Prostate gland (tissue), 2 donors: ENCODE results near the gene MT1B. TPM values are rescaled to one million over a fixed set of nuclear protein-coding genes. Genes with fewer than 3 reads are reported as not detected.
A peak's percentile ranks its signal among the peaks of the same experiment; 100 is the strongest.
"Not testable (repeated sequence)": the region's sequence is repeated elsewhere in the genome, so short reads cannot be mapped to it uniquely, and the experiment has no call there.

Experiments
- DNase-seq: peaks from one replicate; pipeline ENCODE4 v3.0.0-alpha.2; 2019; ENCODE audit warnings: low spot score
- H3K27ac ChIP-seq, 2 donors: fragments of 200-600 bp; sonication (generic); 2 replicates each; pipeline ENCODE4 v1.5.1; 2017 to 2019
- H3K27me3 ChIP-seq: fragments of 200-600 bp; sonication (generic); replicated peaks from 2 replicates; pipeline ENCODE4 v1.5.1; 2019; ENCODE audit not compliant: insufficient read depth
- H3K36me3 ChIP-seq, 2 donors: fragments of 200-600 bp; sonication (generic); 1 replicate in 1 of 2; 2 replicates in 1 of 2; pipeline versions ENCODE4 v1.5.1 to v1.8.1; 2017 to 2019
- H3K4me1 ChIP-seq: fragments of 200-600 bp; sonication (generic); replicated peaks from 2 replicates; pipeline ENCODE4 v1.5.1; 2019
- H3K4me3 ChIP-seq, 2 donors: fragments of 200-600 bp; sonication (generic); 2 replicates each; pipeline ENCODE4 v1.5.1; 2017 to 2019
- H3K9me3 ChIP-seq: fragments of 200-600 bp; sonication (generic); 2 replicates; pipeline ENCODE4 v1.5.1; 2017
- POLR2A ChIP-seq: fragments of 450-650 bp; IDR thresholded peaks from one replicate; pipeline ENCODE4 v1.6.1; 2016; ENCODE audit warnings: antibody characterized with exemption, mild to moderate bottlenecking
- POLR2AphosphoS5 ChIP-seq: sonication (generic); formaldehyde crosslinking; IDR thresholded peaks from one replicate; pipeline ENCODE4 v1.6.1; 2017; ENCODE audit warnings: antibody characterized with exemption
- WGBS: methylation state at CpG from one replicate; pipeline ENCODE4 v1.1.5; 2018; 5-methylcytosine and 5-hydroxymethylcytosine counted together
- intact Hi-C: fragments of 100-400 bp; cut with DNase I; formaldehyde crosslinking; loops from one replicate; pipeline ENCODE4 v1.14.2; 2022
- total RNA-seq, 2 donors: library from RNA; depleted of rRNA; stranded (reverse); fragments of >200 nt; gene quantifications; one replicate each; pipeline ENCODE4 v1.1.0, GENCODE V29; 2016
- TF ChIP-seq, protein P1 (sequence below), 4 experiments: fragments of 200-600 bp in 2 of 4; fragments of 450-650 bp in 2 of 4; sonication (generic) in 2 of 4; IDR thresholded peaks; 1 replicate in 3 of 4; 2 replicates in 1 of 4; pipeline ENCODE4 v1.5.1; 2016 to 2019; ENCODE audit warnings: antibody characterized with exemption in 4 of 4, mild to moderate bottlenecking in 2 of 4, moderate library complexity in 2 of 4

MT1B gene
- total RNA-seq, 2 donors from 2014 or later: not detected

DNA sequence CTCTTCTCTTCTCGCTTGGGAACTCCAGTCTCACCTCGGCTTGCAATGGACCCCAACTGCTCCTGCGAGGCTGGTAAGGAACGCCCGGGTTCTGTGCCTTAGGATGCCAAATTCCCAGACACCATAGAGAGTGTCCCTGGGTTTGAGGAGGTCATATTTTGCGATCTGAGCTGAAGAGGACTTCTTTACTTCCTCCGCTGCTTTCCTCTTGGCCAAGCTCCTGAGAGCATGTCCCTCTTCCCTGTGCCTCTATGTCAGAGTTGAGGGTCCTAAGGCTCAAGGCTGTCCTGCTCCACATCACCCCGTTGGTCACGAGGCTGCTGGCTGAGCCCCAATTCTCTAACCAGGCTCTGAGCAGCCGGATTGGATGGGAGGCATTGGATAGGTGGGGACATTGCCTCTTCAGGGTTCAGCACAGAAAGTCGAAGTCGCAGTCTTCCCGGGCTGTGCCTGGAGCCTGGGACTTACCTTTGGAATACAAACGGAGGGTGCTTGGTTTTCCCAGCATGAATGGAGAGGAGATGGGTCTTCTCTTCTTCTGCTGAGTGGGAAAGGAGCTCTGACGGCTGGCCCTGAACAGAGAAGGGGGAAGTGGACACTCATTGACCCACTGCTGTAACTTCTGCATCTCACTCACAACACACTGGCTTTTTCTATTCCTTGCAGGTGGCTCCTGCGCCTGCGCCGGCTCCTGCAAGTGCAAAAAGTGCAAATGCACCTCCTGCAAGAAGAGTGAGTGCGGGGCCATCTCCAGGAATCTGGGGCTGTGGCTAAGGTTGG lies 18.3 kb downstream of the MT1B start:
- no peak for TF ChIP-seq POLR2A
- TF ChIP-seq, protein P1, sequence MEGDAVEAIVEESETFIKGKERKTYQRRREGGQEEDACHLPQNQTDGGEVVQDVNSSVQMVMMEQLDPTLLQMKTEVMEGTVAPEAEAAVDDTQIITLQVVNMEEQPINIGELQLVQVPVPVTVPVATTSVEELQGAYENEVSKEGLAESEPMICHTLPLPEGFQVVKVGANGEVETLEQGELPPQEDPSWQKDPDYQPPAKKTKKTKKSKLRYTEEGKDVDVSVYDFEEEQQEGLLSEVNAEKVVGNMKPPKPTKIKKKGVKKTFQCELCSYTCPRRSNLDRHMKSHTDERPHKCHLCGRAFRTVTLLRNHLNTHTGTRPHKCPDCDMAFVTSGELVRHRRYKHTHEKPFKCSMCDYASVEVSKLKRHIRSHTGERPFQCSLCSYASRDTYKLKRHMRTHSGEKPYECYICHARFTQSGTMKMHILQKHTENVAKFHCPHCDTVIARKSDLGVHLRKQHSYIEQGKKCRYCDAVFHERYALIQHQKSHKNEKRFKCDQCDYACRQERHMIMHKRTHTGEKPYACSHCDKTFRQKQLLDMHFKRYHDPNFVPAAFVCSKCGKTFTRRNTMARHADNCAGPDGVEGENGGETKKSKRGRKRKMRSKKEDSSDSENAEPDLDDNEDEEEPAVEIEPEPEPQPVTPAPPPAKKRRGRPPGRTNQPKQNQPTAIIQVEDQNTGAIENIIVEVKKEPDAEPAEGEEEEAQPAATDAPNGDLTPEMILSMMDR (IDR thresholded peaks at IDR 0.05): no peak
- no peak for TF ChIP-seq POLR2AphosphoS5
- Histone ChIP-seq H3K36me3 (no peaks in the 10 kb centered on the region), H3K27ac (no peak overlapping the region), H3K4me3 (no peak overlapping the region), H3K27me3 (no peaks in the 10 kb centered on the region), H3K4me1 (peaks cover 6% of the 10 kb centered on the region), H3K9me3 (no peaks in the 10 kb centered on the region)
- DNase-seq: no peak
- 29% methylated on average over 19 of the region's 19 CpGs for WGBS
- intact Hi-C loops: no loop called here

DNA sequence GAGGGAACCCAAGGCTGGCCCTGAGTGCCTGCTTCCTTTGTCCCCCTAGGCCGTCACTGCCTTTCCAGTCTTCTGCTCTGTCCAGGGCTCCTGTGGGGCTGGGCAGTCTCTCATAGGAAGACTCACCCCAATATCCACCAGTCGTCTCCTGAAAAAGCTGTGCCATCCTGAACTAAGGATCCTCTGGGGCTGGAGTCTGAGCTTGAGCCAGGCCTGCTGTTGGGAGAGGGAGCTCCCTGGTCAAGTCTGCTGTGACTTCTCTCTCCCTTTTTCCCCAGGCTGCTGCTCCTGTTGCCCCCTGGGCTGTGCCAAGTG lies 18.9 kb downstream of the MT1B start:
- 91% methylated on average over 2 of the region's 2 CpGs for WGBS
- no peaks in the 10 kb centered on the region for H3K27me3 ChIP-seq

DNA sequence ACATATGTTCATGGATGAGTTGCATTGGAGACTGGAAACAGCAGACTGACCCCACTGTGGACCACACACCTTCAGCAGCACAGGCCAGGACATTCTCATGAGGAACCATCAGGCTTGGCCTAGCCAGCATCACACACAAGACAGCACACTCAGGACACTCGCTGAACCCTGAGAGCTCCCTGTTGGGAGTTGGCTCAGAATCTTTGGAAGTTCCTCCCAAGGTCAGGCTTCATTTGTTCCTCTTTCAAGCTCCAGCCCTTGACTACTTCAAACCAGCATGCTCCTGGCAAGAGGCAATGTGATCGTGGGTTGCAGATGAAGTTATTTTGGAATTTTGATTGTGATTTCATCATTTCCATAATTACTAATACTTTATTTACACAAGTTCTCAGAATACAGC lies 20.0 kb downstream of the MT1B start:
- H3K36me3 ChIP-seq, H3K27me3 ChIP-seq, H3K27ac ChIP-seq, H3K4me1 ChIP-seq, H3K9me3 ChIP-seq, intact Hi-C loops, DNase-seq, H3K4me3 ChIP-seq: not testable (repeated sequence)
- 66% methylated on average over 2 of the region's 2 CpGs for WGBS

More for the DNA sequence above, 18.9 kb downstream of the MT1B start:
- Histone ChIP-seq H3K27ac (no peak overlapping the region), H3K4me3 (no peak overlapping the region), H3K9me3 (no peaks in the 10 kb centered on the region), H3K4me1 (peaks cover 6% of the 10 kb centered on the region), H3K36me3 (no peaks in the 10 kb centered on the region)
- TF ChIP-seq POLR2AphosphoS5 (no peak), POLR2A (no peak)
- TF ChIP-seq, protein P1 (IDR thresholded peaks at IDR 0.05): no peak
- intact Hi-C loops: no loop called here
- DNase-seq: no peak

DNA sequence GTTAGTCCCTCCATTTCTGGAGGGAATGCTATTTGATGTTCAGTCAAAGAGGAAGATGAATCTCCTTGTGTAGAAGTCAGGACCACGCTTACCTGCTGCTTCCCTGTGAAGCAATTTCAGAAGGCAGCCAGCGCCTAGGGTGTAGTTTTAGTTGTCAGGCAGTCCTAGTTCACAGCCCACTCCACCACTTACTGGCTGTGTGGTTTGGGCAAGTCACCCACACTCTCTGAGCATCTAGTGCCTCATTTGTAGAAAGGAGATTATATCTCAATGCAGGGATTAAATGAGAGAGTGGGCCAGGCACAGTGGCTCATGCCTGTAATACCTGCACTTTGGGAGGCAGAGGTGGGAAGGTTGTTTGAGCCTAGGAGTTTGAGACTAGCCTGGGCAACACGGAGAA lies 20.5 kb downstream of the MT1B start:
- H3K9me3 ChIP-seq, H3K4me3 ChIP-seq, H3K27me3 ChIP-seq, intact Hi-C loops, H3K4me1 ChIP-seq, H3K36me3 ChIP-seq, H3K27ac ChIP-seq, DNase-seq: not testable (repeated sequence)
- 91% methylated on average over 3 of the region's 3 CpGs for WGBS

DNA sequence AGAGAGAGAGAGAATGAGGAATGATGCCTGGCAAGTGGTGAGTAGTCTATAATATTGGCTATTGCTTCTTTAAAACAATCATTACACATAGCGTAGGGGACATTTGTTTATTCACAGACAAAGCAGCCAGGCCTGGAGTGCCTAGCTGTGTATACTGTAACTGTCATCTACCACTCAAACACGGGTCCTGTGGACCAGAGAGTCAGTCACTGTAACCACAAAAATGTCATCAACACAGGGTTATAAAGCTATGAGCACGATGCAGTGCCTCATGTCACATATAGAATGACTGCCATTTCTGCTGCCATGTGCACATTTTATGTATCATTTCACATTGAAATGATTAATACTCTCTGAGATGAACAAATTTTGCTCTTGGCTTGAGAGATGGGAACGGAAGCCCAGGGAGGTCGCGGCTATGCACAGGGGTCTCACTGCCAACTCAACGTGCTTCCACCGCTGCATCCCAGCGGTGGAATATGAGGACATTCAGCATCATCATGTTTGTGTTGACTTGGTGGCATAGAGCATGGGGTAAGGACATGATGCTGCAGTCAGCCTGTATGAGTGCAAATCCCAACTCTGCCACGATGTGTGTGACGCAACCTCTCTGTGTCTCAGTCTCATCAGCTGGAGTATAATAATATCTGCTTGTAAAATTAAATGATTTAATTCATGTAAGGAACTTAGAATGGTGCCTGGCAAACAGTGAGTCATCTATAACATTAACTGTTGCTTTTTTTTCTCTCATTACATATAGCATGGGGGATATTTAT lies 21.3 kb downstream of the MT1B start:
- H3K36me3 ChIP-seq: no peaks in the 10 kb centered on the region
- WGBS: 85% methylated on average over 11 of the region's 11 CpGs
- intact Hi-C loops: no loop called here
- H3K9me3 ChIP-seq: no peaks in the 10 kb centered on the region
- peaks cover 3% of the 10 kb centered on the region for H3K4me1 ChIP-seq
- no peaks in the 10 kb centered on the region for H3K27me3 ChIP-seq
- H3K27ac ChIP-seq: no peak overlapping the region
- no peak for TF ChIP-seq POLR2A
- TF ChIP-seq, protein P1 (IDR thresholded peaks at IDR 0.05): no peak
- TF ChIP-seq POLR2AphosphoS5: no peak
- no peak for DNase-seq
- H3K4me3 ChIP-seq: no peak overlapping the region

DNA sequence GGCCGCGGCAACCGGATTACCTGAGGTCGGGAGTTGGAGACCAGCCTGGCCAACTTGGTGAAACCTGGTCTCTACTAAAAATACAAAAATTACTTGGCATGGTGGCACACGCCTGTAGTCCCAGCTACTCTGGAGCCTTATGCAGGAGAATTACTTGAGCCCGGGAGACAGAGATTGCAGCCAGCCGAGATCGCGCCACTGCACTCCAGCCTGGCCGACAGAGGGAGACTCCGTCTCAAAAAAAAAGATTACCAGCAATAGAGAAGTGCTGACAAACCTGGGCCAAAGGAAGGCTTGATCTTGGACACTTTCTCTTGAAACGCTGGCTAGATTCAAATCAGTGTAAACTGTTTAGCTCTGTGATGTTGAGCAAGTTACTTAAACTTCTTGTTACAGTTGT lies 22.2 kb downstream of the MT1B start:
- peak; percentile 46 for TF ChIP-seq POLR2AphosphoS5
- TF ChIP-seq, protein P1 (IDR thresholded peaks at IDR 0.05): peak; percentile 43 to 71 (median 59)
- TF ChIP-seq POLR2A: no peak
- Histone ChIP-seq H3K4me3 (no peak overlapping the region), H3K9me3 (no peaks in the 10 kb centered on the region), H3K27me3 (no peaks in the 10 kb centered on the region), H3K27ac (no peak overlapping the region), H3K36me3 (no peaks in the 10 kb centered on the region), H3K4me1 (no peaks in the 10 kb centered on the region)
- intact Hi-C loops: loop anchor here (2.0 kb wide), 1 partner anchor 27 kb away; no protein-coding TSS in a partner anchor
- WGBS: 46% methylated on average over 12 of the region's 12 CpGs
- DNase-seq: peak; percentile 31

DNA sequence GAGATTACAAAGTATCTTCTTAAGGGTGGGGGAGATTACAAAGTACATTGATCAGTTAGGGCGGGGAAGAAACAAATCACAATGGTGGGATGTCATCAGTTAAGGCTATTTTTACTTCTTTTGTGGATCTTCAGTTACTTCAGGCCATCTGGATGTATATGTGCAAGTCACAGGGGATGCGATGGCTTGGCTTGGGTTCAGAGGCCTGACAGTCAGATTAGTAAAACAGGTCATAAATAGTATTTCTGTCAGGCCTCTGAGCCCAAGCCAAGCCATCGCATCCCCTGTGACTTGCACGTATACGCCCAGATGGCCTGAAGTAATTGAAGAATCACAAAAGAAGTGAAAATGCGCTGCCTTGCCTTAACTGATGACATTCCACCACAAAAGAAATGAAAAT lies 22.9 kb downstream of the MT1B start:
- not testable (repeated sequence) for H3K36me3 ChIP-seq, H3K27ac ChIP-seq, DNase-seq, H3K27me3 ChIP-seq, H3K4me1 ChIP-seq, H3K4me3 ChIP-seq, H3K9me3 ChIP-seq
- intact Hi-C loops: loop anchor here (2.0 kb wide), 1 partner anchor 26 kb away; no protein-coding TSS in a partner anchor
- WGBS: 90% methylated on average over 6 of the region's 6 CpGs
